Cardiac muscle cell (in vitro differentiated cells and primary cell): ENCODE data around the gene MTA2. TPM values are rescaled to one million over a fixed set of nuclear protein-coding genes. Genes with fewer than 3 reads are reported as not detected.

Experiments
- DNase-seq, 2 donors: peaks; one replicate each; pipeline versions ENCODE4 v3.0.0 to v3.0.0-alpha.2; 2010 to 2017; ENCODE audit warnings: low read depth in 1 of 2, low spot score in 1 of 2
- H3K27ac ChIP-seq: fragments of 200-600 bp; sonication (generic); 2 replicates; pipeline ENCODE4 v1.5.1; 2016
- H3K27me3 ChIP-seq: fragments of 200-600 bp; sonication (generic); 2 replicates; pipeline ENCODE4 v1.6.0; 2016; ENCODE audit warnings: control low read depth
- H3K36me3 ChIP-seq: fragments of 200-600 bp; sonication (generic); 2 replicates; pipeline ENCODE4 v1.5.1; 2016; ENCODE audit warnings: control low read depth
- H3K4me1 ChIP-seq: fragments of 200-600 bp; sonication (generic); 2 replicates; pipeline ENCODE4 v1.8.1; 2017; ENCODE audit warnings: low read depth, mild to moderate bottlenecking, mixed run types
- H3K4me3 ChIP-seq: fragments of 200-600 bp; sonication (generic); 2 replicates; pipeline ENCODE4 v1.5.1; 2016; ENCODE audit warnings: mild to moderate bottlenecking
- H3K9me3 ChIP-seq: fragments of 200-600 bp; sonication (generic); 2 replicates; pipeline ENCODE4 v1.5.1; 2017; ENCODE audit warnings: low read depth, mild to moderate bottlenecking, control low read depth
- polyA plus RNA-seq: library from polyadenylated mRNA; unstranded; fragments of >200 nt; fragmentation: Nextera tagmentation; extraction: Ambion mirVana; gene quantifications from 2 replicates; pipeline ENCODE4 v1.2.1, GENCODE V29; 2016
- total RNA-seq: library from RNA; depleted of rRNA; stranded (reverse); fragments of >200 nt; gene quantifications from 2 replicates; pipeline ENCODE4 v1.2.3, GENCODE V29; 2016
- TF ChIP-seq, protein P1 (sequence below): IDR thresholded peaks from 2 replicates; pipeline ENCODE4 v1.5.1; 2012; ENCODE audit warnings: low read depth, mild to moderate bottlenecking, low read length

MTA2 gene
- total and polyA plus RNA-seq, 2 experiments from 2014 or later: 22.9 to 108 TPM

DNA sequence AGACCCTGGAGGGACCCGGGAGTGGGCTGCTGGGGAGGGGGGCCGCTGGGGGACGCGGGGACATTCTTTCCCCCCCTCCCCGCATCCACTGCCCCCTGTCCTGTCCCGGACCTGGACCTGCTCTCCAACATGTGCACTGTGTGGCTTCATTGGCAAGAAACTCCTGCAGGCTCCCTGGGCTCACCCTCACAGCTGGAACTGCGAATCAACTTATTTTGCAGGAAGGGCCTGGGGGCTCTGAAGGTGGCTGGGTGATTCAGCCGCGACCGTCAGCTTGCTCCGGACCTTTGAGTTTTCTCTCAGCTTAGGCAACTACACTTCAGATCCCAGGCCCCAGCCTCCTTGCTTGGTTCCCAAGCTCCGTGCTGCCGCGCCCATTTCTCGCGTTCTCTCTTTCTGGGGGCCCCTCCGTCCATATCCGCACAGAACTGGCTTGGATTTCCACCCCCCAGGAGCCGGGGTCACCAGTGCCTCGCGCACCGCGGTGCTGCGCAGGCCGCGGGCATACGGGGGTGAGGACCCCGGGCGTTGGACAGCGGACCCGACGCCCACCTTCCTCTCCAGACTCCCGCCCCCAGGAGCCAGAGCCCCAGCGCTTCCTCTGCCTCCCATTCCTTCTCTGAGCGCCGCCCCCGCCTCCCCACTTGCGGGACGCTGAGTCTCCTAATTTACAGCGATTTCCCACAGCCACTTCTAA is 54.6 kb downstream of the MTA2 start:
- peak in 1 of 2 donors; percentile 43 for DNase-seq
- Histone ChIP-seq H3K36me3 (no peaks in the 10 kb centered on the region), H3K27me3 (peaks cover 14% of the 10 kb centered on the region), H3K4me3 (peak overlapping the region; percentile 57), H3K4me1 (peaks cover 31% of the 10 kb centered on the region), H3K27ac (peak overlapping the region; percentile 74), H3K9me3 (no peaks in the 10 kb centered on the region)
- TF ChIP-seq, protein P1, sequence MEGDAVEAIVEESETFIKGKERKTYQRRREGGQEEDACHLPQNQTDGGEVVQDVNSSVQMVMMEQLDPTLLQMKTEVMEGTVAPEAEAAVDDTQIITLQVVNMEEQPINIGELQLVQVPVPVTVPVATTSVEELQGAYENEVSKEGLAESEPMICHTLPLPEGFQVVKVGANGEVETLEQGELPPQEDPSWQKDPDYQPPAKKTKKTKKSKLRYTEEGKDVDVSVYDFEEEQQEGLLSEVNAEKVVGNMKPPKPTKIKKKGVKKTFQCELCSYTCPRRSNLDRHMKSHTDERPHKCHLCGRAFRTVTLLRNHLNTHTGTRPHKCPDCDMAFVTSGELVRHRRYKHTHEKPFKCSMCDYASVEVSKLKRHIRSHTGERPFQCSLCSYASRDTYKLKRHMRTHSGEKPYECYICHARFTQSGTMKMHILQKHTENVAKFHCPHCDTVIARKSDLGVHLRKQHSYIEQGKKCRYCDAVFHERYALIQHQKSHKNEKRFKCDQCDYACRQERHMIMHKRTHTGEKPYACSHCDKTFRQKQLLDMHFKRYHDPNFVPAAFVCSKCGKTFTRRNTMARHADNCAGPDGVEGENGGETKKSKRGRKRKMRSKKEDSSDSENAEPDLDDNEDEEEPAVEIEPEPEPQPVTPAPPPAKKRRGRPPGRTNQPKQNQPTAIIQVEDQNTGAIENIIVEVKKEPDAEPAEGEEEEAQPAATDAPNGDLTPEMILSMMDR: no peak

DNA sequence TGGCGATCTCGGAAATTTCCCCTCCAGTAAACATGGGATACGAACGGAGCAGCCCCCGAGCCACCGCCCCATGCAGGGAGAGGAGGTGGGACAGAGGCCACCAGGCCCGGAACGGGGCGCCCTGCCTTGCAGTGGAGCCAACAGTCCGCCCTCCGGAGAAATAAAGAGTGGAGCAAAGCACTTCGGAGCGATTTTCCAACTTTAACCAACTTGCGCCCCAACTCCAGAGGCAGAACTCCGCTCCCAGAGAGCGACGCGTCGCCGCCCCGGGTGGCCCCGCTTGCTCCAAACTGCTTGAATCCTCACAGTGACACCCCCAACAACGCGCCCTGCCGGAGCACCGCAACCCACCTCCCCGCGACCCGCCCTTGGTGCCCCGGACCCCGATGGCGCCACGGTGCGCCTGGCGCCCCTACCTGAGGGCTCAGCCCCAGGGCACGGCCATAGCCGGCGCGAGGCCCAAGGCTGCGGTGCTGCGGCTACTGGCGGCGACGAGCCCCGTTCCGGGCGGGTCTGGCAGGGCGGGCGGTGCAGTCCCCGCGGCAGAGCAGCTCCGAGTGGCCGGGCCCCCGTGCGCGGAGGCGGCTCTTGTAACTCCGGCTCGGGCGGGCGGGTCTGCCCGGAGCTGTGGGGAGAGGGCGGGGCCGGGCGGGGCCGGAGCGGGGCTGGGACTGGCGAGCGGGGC is 55.3 kb downstream of the MTA2 start, which contains the start of gene AHNAK:
Gene AHNAK (minus strand): TSS at position 563 of the 685 bp plus-strand sequence. CDS start 10,708 bp downstream, outside the sequence.
- H3K27ac ChIP-seq: peak within 1 kb of the TSS; percentile 74
- peaks cover 29% of the 10 kb centered on the region for H3K4me1 ChIP-seq
- no peaks in the 10 kb centered on the region for H3K9me3 ChIP-seq
- DNase-seq: peak; percentile 73 to 87
- H3K36me3 ChIP-seq: no peaks in the 10 kb centered on the region
- H3K4me3 ChIP-seq: peak within 1 kb of the TSS; percentile 57
- TF ChIP-seq, protein P1: no peak
- peaks cover 14% of the 10 kb centered on the region for H3K27me3 ChIP-seq

DNA sequence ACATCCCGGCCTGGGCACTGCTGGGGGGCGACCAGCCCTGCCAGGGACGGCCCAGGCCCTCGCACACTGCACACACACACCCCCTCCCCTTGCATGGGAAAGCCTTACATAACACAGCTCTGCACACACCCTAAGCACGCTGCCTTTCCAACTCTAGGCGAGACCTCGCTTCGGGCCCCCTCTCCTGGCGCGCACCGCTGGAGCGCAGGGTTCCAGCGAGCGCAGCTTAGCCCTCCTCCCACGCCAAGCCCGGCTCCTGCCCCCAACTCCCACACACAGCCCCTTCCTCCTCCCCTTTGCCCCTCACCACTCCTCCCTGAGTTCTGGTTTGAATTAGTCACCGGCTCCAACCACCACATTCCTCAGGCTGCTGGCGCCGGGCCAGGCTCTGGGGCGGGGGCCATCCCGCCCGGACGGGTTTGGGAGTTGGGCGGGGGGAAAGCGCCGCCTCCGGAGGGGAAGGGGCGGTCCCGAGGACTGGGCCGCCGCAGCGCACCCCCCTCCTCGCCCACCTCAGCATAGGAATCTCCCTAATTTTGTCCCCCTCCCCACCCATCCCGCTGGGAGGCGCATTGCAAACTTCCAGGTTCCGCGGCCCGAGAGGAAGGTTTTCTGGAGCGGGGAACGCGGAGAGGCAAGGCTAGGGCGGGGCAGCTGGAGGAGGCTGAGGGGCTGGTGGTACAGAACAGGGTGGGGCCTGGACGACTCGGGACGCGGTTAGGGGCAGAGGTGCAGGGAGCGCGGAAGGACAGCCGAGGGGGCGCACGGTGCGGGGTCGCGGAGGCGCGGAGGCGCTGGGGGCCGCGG is 56.0 kb downstream of the MTA2 start:
- no peaks in the 10 kb centered on the region for H3K36me3 ChIP-seq
- peak overlapping the region; percentile 57 for H3K4me3 ChIP-seq

DNA sequence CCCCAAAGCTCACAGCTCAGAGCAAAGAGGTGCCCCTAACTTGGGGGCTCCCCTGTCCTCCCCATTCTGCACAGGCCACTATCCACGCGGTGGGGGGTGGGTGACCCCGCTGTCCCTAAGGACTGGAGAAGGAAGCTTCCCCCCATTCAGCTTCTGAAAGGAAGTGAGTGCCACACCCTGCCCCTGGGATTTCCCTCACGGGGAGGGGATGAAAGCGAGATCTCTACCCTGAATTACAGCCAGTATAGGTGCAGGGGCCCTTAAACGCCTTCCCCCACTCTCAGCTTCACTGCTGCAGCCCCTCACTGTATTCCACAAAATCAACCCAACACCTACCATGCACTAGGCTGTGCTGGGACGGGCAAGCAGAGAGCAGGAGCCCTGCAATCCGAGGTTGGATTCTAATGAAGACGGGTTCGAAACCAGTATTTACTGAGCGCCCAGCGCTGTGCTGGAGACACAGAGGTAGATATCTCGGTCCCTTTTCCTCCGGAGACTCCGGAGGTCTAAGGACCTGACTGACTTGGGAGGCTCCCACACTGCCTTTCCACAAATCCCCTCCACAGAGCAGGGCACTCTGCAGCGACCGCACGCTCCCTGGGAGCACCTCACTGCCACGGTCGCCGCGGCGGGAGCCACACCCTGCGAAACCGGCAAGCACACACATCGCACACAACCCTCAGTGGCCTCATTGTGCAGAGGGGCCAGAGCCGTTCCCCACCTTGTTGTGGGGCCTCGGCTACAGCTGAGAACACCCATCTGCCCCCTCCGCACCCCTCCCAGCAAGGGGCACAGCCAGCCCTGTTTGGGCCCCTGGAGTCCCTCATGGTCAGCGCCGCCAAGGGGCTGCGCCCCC is 56.9 kb downstream of the MTA2 start:
- Histone ChIP-seq H3K4me3 (peak overlapping the region; percentile 57), H3K4me1 (peaks cover 27% of the 10 kb centered on the region), H3K36me3 (no peaks in the 10 kb centered on the region), H3K27me3 (peaks cover 14% of the 10 kb centered on the region), H3K27ac (peak overlapping the region; percentile 74), H3K9me3 (no peaks in the 10 kb centered on the region)
- TF ChIP-seq, protein P1: no peak
- DNase-seq: peak in 1 of 2 donors; percentile 28

More for the DNA sequence above, 56.0 kb downstream of the MTA2 start:
- H3K9me3 ChIP-seq: no peaks in the 10 kb centered on the region
- H3K4me1 ChIP-seq: peaks cover 27% of the 10 kb centered on the region
- peaks cover 14% of the 10 kb centered on the region for H3K27me3 ChIP-seq
- peak overlapping the region; percentile 74 for H3K27ac ChIP-seq
- TF ChIP-seq, protein P1: peak; percentile 15
- DNase-seq: peak; percentile 84 to 97
